AG04449 (cell line): Measurements from ENCODE around the gene BIVM.

ENCODE experiments used
- CTCF ChIA-PET: fragments of 350-600 bp; formaldehyde crosslinking; extraction: SDS; loops from one replicate; lab custom pipeline; 2021; ENCODE audit warnings: antibody characterized with exemption; lab: Yijun Ruan, JAX
- POLR2A ChIA-PET: fragments of 400-600, 350-600 bp; formaldehyde crosslinking; extraction: SDS; loops from one replicate; lab custom pipeline; 2020; ENCODE audit warnings: antibody characterized with exemption, inconsistent platforms; lab: Yijun Ruan, JAX
- DNase-seq: peaks from one replicate; pipeline ENCODE4 v3.0.0-alpha.2; 2010; ENCODE audit warnings: low read depth, low spot score
- H3K4me3 ChIP-seq: 2 replicates; pipeline ENCODE4 v1.5.1; 2011; ENCODE audit warnings: low read depth, mild to moderate bottlenecking, control low read depth, low read length
- CTCF ChIP-seq: IDR thresholded peaks from one replicate; pipeline ENCODE4 v1.5.1; 2011; ENCODE audit warnings: mild to moderate bottlenecking, moderate library complexity, low read length, control low read depth, inconsistent platforms; ENCODE audit not compliant: insufficient read depth; ENCODE audit errors: missing control alignments

BIVM gene

GRCh38 chr13:102838982-102839381 lies 40.1 kb downstream of the BIVM start:
- POLR2A ChIA-PET, result interaction anchor here (0.6 kb wide), 1 partner anchor 243 kb away, joined by 3 read pairs; the partner anchor contains the start of gene TPP2
- H3K4me3 ChIP-seq, result no peak overlapping the region
- CTCF ChIA-PET, result interaction anchor here (0.6 to 1.6 kb wide), 2 partner anchors 253 to 258 kb away, joined by 3 to 5 read pairs; no protein-coding TSS in a partner anchor
- no peak for TF ChIP-seq CTCF
- no peak for DNase-seq

GRCh38 chr13:102839462-102839861 lies 40.5 kb downstream of the BIVM start:
- ChIA-PET POLR2A (interaction anchor here (0.6 kb wide), 1 partner anchor 243 kb away, joined by 3 read pairs; the partner anchor contains the start of gene TPP2), CTCF (interaction anchor here (0.6 to 1.6 kb wide), 2 partner anchors 254 to 258 kb away, joined by 3 to 5 read pairs; no protein-coding TSS in a partner anchor)
- no peak for DNase-seq
- no peak for TF ChIP-seq CTCF
- no peak overlapping the region for H3K4me3 ChIP-seq

GRCh38 chr13:102845289-102845629 lies 46.3 kb downstream of the BIVM start:
- H3K4me3 ChIP-seq, result peak overlapping the region; percentile 95
- POLR2A ChIA-PET, result interaction anchor here (0.7 to 1.3 kb wide), 6 partner anchors 18 to 258 kb away, joined by 4 to 12 read pairs (median 6); partner anchors contain the start of genes TEX30 and TPP2
- no peak for TF ChIP-seq CTCF
- no peak for DNase-seq
- CTCF ChIA-PET, result interaction anchor here (0.9 to 6.8 kb wide), 7 partner anchors 21 to 265 kb away, joined by 3 to 61 read pairs (median 8); no protein-coding TSS in a partner anchor

- TF ChIP-seq CTCF, result no peak
- peak; percentile 74 for DNase-seq
These were observed 46.8 kb downstream of the BIVM start, which contains the start of gene ERCC5 for GRCh38 chr13:102845630-102846260. TSS of gene ERCC5 (plus strand) at chr13:102846032. CDS start at chr13:102846267, 235 bp downstream.

GRCh38 chr13:102846261-102847015 lies 47.5 kb downstream of the BIVM start:
- peak overlapping the region; percentile 95 for H3K4me3 ChIP-seq
- CTCF ChIA-PET, result interaction anchor here (0.9 to 6.8 kb wide), 15 partner anchors 10 to 266 kb away, joined by 3 to 61 read pairs (median 5); no protein-coding TSS in a partner anchor
- TF ChIP-seq CTCF, result no peak
- POLR2A ChIA-PET, result interaction anchor here (0.6 to 1.5 kb wide), 4 partner anchors 20 to 267 kb away, joined by 3 to 12 read pairs (median 5); partner anchors contain the start of gene TEX30
- DNase-seq, result no peak

More at GRCh38 chr13:102845630-102846260, 46.8 kb downstream of the BIVM start, which contains the start of gene ERCC5:
- CTCF ChIA-PET, result interaction anchor here (0.9 to 6.8 kb wide), 17 partner anchors 10 to 265 kb away, joined by 3 to 61 read pairs (median 5); no protein-coding TSS in a partner anchor
- POLR2A ChIA-PET, result interaction anchor here (0.7 to 1.5 kb wide), 7 partner anchors 18 to 267 kb away, joined by 3 to 12 read pairs (median 4); partner anchors contain the start of genes TEX30 and TPP2
- peak within 1 kb of the TSS; percentile 95 for H3K4me3 ChIP-seq
